H1 (cell line): ENCODE data around the gene RIMKLA. TPM values are rescaled to one million over a fixed set of nuclear protein-coding genes. Genes with fewer than 3 reads are reported as not detected.

Source experiments
- E2F6 ChIP-seq: IDR thresholded peaks from 2 replicates; pipeline ENCODE4 v1.6.1; 2012; ENCODE audit warnings: inconsistent platforms
- PHF8 ChIP-seq: fragments of 200-600 bp; sonication (generic); conservative IDR thresholded peaks from 2 replicates; pipeline ENCODE4 v1.7.1; 2012; ENCODE audit warnings: low read depth, mild to moderate bottlenecking, inconsistent platforms, low read length, moderate library complexity
- TBP ChIP-seq: IDR thresholded peaks from 2 replicates; pipeline ENCODE4 v1.6.1; 2011; ENCODE audit warnings: low read depth, low read length, improper control_type of control experiment
- polyA plus RNA-seq, 7 experiments: library from polyadenylated mRNA; depleted of rRNA in 3 of 7; stranded (reverse) in 5 of 7; unstranded in 2 of 7; fragments of >200 nt in 5 of 7; fragments of 200-250 nt in 2 of 7; gene quantifications; 1 replicate in 5 of 7; 2 replicates in 1 of 7; 4 replicates in 1 of 7; pipeline versions ENCODE4 v1.2.1 to v1.2.3, GENCODE V29; 2011 to 2013; ENCODE audit warnings: missing spikeins in 2 of 7, mixed read lengths in 2 of 7
- total RNA-seq: library from RNA; stranded (reverse); fragmentation: NEBNext Ultra II Directional; extraction: Animal tissue kit (Norgen Biotek cat#: 25700); gene quantifications from 2 replicates; pipeline ENCODE4 v1.2.1, GENCODE V29; 2021

RIMKLA gene
- total and polyA plus RNA-seq, 2 of the 8 experiments (the other 6 are each of a cell fraction or from before 2014, with no cell fraction given) = 3.2 to 5.8 TPM

- TF ChIP-seq E2F6 = peak; percentile 61
- peak; percentile 39; the same call in 1 of the 2 replicates for TF ChIP-seq TBP
- no peak; the same call in 1 of the 2 replicates for TF ChIP-seq PHF8
- TF ChIP-seq, all 59 proteins: peak for 9
Observed at GRCh38 chr1:42334240-42335049, 46.1 kb upstream of the RIMKLA start (continued).
